Smooth muscle cell (in vitro differentiated cells): ENCODE data around the gene DIABLO. TPM values are rescaled to one million over a fixed set of nuclear protein-coding genes. Genes with fewer than 3 reads are reported as not detected.

Source experiments
- DNase-seq: peaks from one replicate; lab custom pipeline; 2025; ENCODE audit not compliant: unreplicated experiment; lab: John Stamatoyannopoulos, UW
- H2AFZ ChIP-seq: fragments of 200-600 bp; sonication (generic); 2 replicates; pipeline ENCODE4 v1.6.0; 2016; ENCODE audit warnings: antibody characterized with exemption, low read depth, mild to moderate bottlenecking
- H3F3A ChIP-seq: fragments of 200-600 bp; sonication (generic); 2 replicates; pipeline ENCODE4 v1.6.0; 2017; ENCODE audit warnings: antibody characterized with exemption, low read depth
- H3K27ac ChIP-seq: fragments of 200-600 bp; sonication (generic); 2 replicates; pipeline ENCODE4 v1.5.1; 2016; ENCODE audit warnings: low read depth, mild to moderate bottlenecking
- H3K27me3 ChIP-seq: fragments of 200-600 bp; sonication (generic); 2 replicates; pipeline ENCODE4 v1.6.1; 2016; ENCODE audit warnings: low read depth, mild to moderate bottlenecking
- H3K36me3 ChIP-seq: fragments of 200-600 bp; sonication (generic); 2 replicates; pipeline ENCODE4 v1.5.1; 2016; ENCODE audit warnings: low read depth
- H3K4me1 ChIP-seq: fragments of 200-600 bp; sonication (generic); 2 replicates; pipeline ENCODE4 v1.5.1; 2016; ENCODE audit warnings: low read depth
- H3K4me2 ChIP-seq: fragments of 200-600 bp; sonication (generic); 2 replicates; pipeline ENCODE4 v1.6.0; 2016; ENCODE audit warnings: mild to moderate bottlenecking
- H3K4me3 ChIP-seq: fragments of 200-600 bp; sonication (generic); 2 replicates; pipeline ENCODE4 v1.5.1; 2016; ENCODE audit warnings: mild to moderate bottlenecking
- H3K79me2 ChIP-seq: fragments of 200-600 bp; sonication (generic); 2 replicates; pipeline ENCODE4 v1.6.0; 2016; ENCODE audit warnings: low read depth, mild to moderate bottlenecking
- H3K9ac ChIP-seq: fragments of 200-600 bp; sonication (generic); 2 replicates; pipeline ENCODE4 v1.6.0; 2016; ENCODE audit warnings: low read depth
- H3K9me3 ChIP-seq: fragments of 200-600 bp; sonication (generic); replicated peaks from 2 replicates; pipeline ENCODE4 v1.5.1; 2016; ENCODE audit warnings: low read depth
- H4K20me1 ChIP-seq: fragments of 200-600 bp; sonication (generic); 2 replicates; pipeline ENCODE4 v1.6.0; 2016; ENCODE audit warnings: low read depth
- WGBS: methylation state at CpG from one replicate; pipeline ENCODE4 v1.1.7; 2016; ENCODE audit warnings: low lambda C conversion rate; 5-methylcytosine and 5-hydroxymethylcytosine counted together
- polyA plus RNA-seq: library from polyadenylated mRNA; unstranded; fragments of >200 nt; fragmentation: Nextera tagmentation; extraction: Ambion mirVana; gene quantifications from 2 replicates; pipeline ENCODE4 v1.2.1, GENCODE V29; 2016
- total RNA-seq: library from RNA; depleted of rRNA; stranded (reverse); fragments of >200 nt; gene quantifications from 2 replicates; pipeline ENCODE4 v1.2.3, GENCODE V29; 2014
- TF ChIP-seq, protein P1 (sequence below): fragments of 200-600 bp; sonication (generic); IDR thresholded peaks from 2 replicates; pipeline ENCODE4 v1.5.1; 2017; ENCODE audit warnings: borderline replicate concordance, mild to moderate bottlenecking, antibody characterized with exemption; ENCODE audit not compliant: insufficient read depth, poor library complexity, severe bottlenecking

DIABLO gene
- total and polyA plus RNA-seq, 2 experiments from 2014 or later: 68.8 to 76.2 TPM

GRCh38 chr12:122243965-122244364, 18.1 kb upstream of the DIABLO start:
- Histone ChIP-seq H3K4me2 (no peak overlapping the region), H3K27ac (no peak overlapping the region), H3K4me3 (no peak overlapping the region), H3K9ac (no peak overlapping the region), H2AFZ (no peak overlapping the region), H3K36me3 (no peaks in the 10 kb centered on the region), H3K4me1 (no peaks in the 10 kb centered on the region), H3K9me3 (peaks cover 3% of the 10 kb centered on the region), H4K20me1 (no peaks in the 10 kb centered on the region), H3F3A (no peaks in the 10 kb centered on the region), H3K27me3 (no peaks in the 10 kb centered on the region), H3K79me2 (no peaks in the 10 kb centered on the region)
- no peak for DNase-seq
- TF ChIP-seq, protein P1, sequence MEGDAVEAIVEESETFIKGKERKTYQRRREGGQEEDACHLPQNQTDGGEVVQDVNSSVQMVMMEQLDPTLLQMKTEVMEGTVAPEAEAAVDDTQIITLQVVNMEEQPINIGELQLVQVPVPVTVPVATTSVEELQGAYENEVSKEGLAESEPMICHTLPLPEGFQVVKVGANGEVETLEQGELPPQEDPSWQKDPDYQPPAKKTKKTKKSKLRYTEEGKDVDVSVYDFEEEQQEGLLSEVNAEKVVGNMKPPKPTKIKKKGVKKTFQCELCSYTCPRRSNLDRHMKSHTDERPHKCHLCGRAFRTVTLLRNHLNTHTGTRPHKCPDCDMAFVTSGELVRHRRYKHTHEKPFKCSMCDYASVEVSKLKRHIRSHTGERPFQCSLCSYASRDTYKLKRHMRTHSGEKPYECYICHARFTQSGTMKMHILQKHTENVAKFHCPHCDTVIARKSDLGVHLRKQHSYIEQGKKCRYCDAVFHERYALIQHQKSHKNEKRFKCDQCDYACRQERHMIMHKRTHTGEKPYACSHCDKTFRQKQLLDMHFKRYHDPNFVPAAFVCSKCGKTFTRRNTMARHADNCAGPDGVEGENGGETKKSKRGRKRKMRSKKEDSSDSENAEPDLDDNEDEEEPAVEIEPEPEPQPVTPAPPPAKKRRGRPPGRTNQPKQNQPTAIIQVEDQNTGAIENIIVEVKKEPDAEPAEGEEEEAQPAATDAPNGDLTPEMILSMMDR: no peak
- WGBS: 94% methylated on average over 6 of the region's 6 CpGs

DNA sequence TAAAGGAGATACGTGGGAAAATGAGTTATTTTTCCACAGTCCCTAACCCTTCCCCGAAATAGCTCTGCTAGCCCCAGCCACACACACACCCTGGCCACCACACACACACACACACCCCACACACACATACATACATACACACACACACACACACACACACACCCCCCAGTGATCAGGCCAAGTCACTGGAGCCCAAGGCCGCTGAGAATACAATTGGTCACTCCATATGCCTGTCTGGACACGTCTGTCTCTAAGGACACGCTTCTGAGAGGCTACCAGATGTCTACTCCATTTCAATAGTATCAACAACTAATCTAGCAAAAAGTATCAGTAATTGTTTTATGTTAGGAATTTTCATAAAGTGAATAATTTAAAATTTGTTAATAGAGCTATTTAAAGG, 13.0 kb upstream of the DIABLO start:
- WGBS: 91% methylated on average over 5 of the region's 5 CpGs
- Histone ChIP-seq H2AFZ (no peak overlapping the region), H3K4me2 (no peak overlapping the region), H3F3A (no peaks in the 10 kb centered on the region), H3K27ac (no peak overlapping the region), H4K20me1 (no peaks in the 10 kb centered on the region), H3K27me3 (no peaks in the 10 kb centered on the region), H3K79me2 (no peaks in the 10 kb centered on the region), H3K4me1 (no peaks in the 10 kb centered on the region), H3K9ac (no peak overlapping the region), H3K36me3 (no peaks in the 10 kb centered on the region), H3K4me3 (no peak overlapping the region), H3K9me3 (no peaks in the 10 kb centered on the region)
- no peak for DNase-seq
- TF ChIP-seq, protein P1: no peak

DNA sequence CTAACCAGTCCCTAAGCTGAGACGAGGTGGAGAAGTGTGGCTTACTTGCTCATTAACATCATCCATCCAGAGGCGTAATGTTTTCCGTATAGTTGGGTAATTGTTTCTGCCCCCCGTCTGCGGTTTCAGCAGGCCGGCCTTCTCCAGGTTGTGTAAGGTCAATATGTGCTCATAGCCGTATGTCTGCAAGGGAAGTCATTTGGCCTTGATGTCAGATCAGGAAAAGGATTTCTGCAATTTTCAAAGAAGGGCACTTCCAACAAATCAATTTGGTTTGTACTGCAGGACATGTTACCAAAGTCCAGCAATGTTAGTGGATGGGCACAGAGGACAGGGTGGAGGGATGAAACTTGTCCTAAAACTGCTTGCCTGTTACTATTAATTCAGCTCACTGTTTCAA, 9.9 kb upstream of the DIABLO start:
- no peaks in the 10 kb centered on the region for H4K20me1 ChIP-seq

GRCh38 chr12:122232691-122233090, 6.8 kb upstream of the DIABLO start:
- Histone ChIP-seq H3K9ac (no peak overlapping the region), H4K20me1 (no peaks in the 10 kb centered on the region), H3K4me3 (no peak overlapping the region), H3K36me3 (peaks cover 6% of the 10 kb centered on the region), H3K79me2 (no peaks in the 10 kb centered on the region), H3K4me2 (no peak overlapping the region), H3K9me3 (no peaks in the 10 kb centered on the region), H3F3A (no peaks in the 10 kb centered on the region), H3K27me3 (no peaks in the 10 kb centered on the region), H3K27ac (no peak overlapping the region), H3K4me1 (no peaks in the 10 kb centered on the region), H2AFZ (no peak overlapping the region)
- WGBS: 97% methylated on average over 10 of the region's 10 CpGs
- DNase-seq: no peak
- TF ChIP-seq, protein P1: no peak

More for the DNA sequence above, 9.9 kb upstream of the DIABLO start:
- no peak overlapping the region for H3K4me2 ChIP-seq
- no peaks in the 10 kb centered on the region for H3K9me3 ChIP-seq
- no peak overlapping the region for H3K4me3 ChIP-seq
- no peaks in the 10 kb centered on the region for H3F3A ChIP-seq
- H3K79me2 ChIP-seq: no peaks in the 10 kb centered on the region
- WGBS: 95% methylated on average over 7 of the region's 7 CpGs
- H3K9ac ChIP-seq: no peak overlapping the region
- TF ChIP-seq, protein P1: no peak
- no peak overlapping the region for H2AFZ ChIP-seq
- H3K36me3 ChIP-seq: peaks cover 6% of the 10 kb centered on the region
- no peak overlapping the region for H3K27ac ChIP-seq
- no peak for DNase-seq
- no peaks in the 10 kb centered on the region for H3K4me1 ChIP-seq
- no peaks in the 10 kb centered on the region for H3K27me3 ChIP-seq
